ENCODE results near the gene SBNO2. TPM values are rescaled to one million over a fixed set of nuclear protein-coding genes. Genes with fewer than 3 reads are reported as not detected.

SBNO2 gene
- total RNA-seq, 4 donors from 2014 or later: 14.9 to 67.2 (median 20.9) TPM

- Histone ChIP-seq H3K27me3 (no peaks in the 10 kb centered on the region), H3K36me3 (peaks cover 0 to 88% of the 10 kb centered on the region in 2 donors), H3K4me3 (no peak overlapping the region), H3K4me1 (peaks cover 0 to 23% (median 8%) of the 10 kb centered on the region in 3 donors), H3K27ac (no peak overlapping the region), H3K9me3 (no peaks in the 10 kb centered on the region)
- no peak for ATAC-seq
- TF ChIP-seq EP300 (IDR thresholded peaks at IDR 0.05) (no peak), POLR2A (IDR thresholded peaks at IDR 0.05) (no peak), CTCF (IDR thresholded peaks at IDR 0.05) (no peak), POLR2AphosphoS5 (IDR thresholded peaks at IDR 0.05) (no peak)
- WGBS, 2 donors (ENCODE audit: low coverage in 1 of 2): 81 to 83% methylated on average over 1 to 8 of the region's 38 CpGs
Observed at GRCh38 chr19:1146858-1147780, 26.9 kb downstream of the SBNO2 start.

- peaks cover 0 to 81% of the 10 kb centered on the region in 2 donors for H3K36me3 ChIP-seq
Observed at GRCh38 chr19:1146412-1146699, 27.7 kb downstream of the SBNO2 start.

GRCh38 chr19:1145635-1146411, 28.2 kb downstream of the SBNO2 start:
- no peaks in the 10 kb centered on the region for H3K27me3 ChIP-seq
- H3K4me1 ChIP-seq: peaks cover 0 to 10% (median 2%) of the 10 kb centered on the region in 3 donors
- WGBS, 2 donors (ENCODE audit: low coverage in 1 of 2): 90 to 100% methylated on average over 3 of the region's 26 CpGs
- no peak for ATAC-seq
- no peaks in the 10 kb centered on the region for H3K9me3 ChIP-seq
- H3K36me3 ChIP-seq: peaks cover 0 to 81% of the 10 kb centered on the region in 2 donors
- H3K4me3 ChIP-seq: no peak overlapping the region
- TF ChIP-seq POLR2AphosphoS5 (IDR thresholded peaks at IDR 0.05): no peak
- no peak for TF ChIP-seq EP300 (IDR thresholded peaks at IDR 0.05)
- no peak for TF ChIP-seq CTCF (IDR thresholded peaks at IDR 0.05)
- TF ChIP-seq POLR2A (IDR thresholded peaks at IDR 0.05): no peak
- H3K27ac ChIP-seq: no peak overlapping the region

More at GRCh38 chr19:1146412-1146699, 27.7 kb downstream of the SBNO2 start:
- ATAC-seq: no peak
- Histone ChIP-seq H3K9me3 (no peaks in the 10 kb centered on the region), H3K27me3 (no peaks in the 10 kb centered on the region), H3K27ac (no peak overlapping the region), H3K4me3 (no peak overlapping the region), H3K4me1 (peaks cover 0 to 16% (median 8%) of the 10 kb centered on the region in 3 donors)
- TF ChIP-seq CTCF (IDR thresholded peaks at IDR 0.05): no peak
- TF ChIP-seq POLR2AphosphoS5 (IDR thresholded peaks at IDR 0.05): no peak
- no peak for TF ChIP-seq POLR2A (IDR thresholded peaks at IDR 0.05)
- TF ChIP-seq EP300 (IDR thresholded peaks at IDR 0.05): no peak
- no CpG with 5 or more reads among the region's 13 CpGs for WGBS, 2 donors (ENCODE audit: low coverage in 1 of 2)

GRCh38 chr19:1144741-1145140, 29.3 kb downstream of the SBNO2 start:
- no peaks in the 10 kb centered on the region for H3K27me3 ChIP-seq
- H3K27ac ChIP-seq: no peak overlapping the region
- WGBS, 2 donors (ENCODE audit: low coverage in 1 of 2): 100% methylated on average over 1 of the region's 1 CpG; no CpG with 5 or more reads in 1 of the 2 donors
- no peak for ATAC-seq
- peaks cover 0 to 81% of the 10 kb centered on the region in 2 donors for H3K36me3 ChIP-seq
- no peaks in the 10 kb centered on the region for H3K4me1 ChIP-seq
- no peak overlapping the region for H3K4me3 ChIP-seq
- TF ChIP-seq POLR2AphosphoS5 (IDR thresholded peaks at IDR 0.05): no peak
- TF ChIP-seq CTCF (IDR thresholded peaks at IDR 0.05): no peak
- no peak for TF ChIP-seq EP300 (IDR thresholded peaks at IDR 0.05)
- TF ChIP-seq POLR2A (IDR thresholded peaks at IDR 0.05): no peak
- H3K9me3 ChIP-seq: no peaks in the 10 kb centered on the region

All from gastroesophageal sphincter (tissue), 4 donors.